ENCODE results near the gene SLC27A3. TPM values are rescaled to one million over a fixed set of nuclear protein-coding genes. Genes with fewer than 3 reads are reported as not detected.
"Not testable (repeated sequence)": the region's sequence is repeated elsewhere in the genome, so short reads cannot be mapped to it uniquely, and the experiment has no call there.

The SLC27A3 gene
- total RNA-seq, 2 donors from 2014 or later, result 24.1 to 27.9 TPM

GRCh38 chr1:153764310-153764709 lies 10.9 kb upstream of the SLC27A3 start:
- H3K4me1 ChIP-seq, result peaks cover 7% of the 10 kb centered on the region
- H3K27ac ChIP-seq, result peak overlapping the region; percentile 11
- no peak for TF ChIP-seq CTCF (IDR thresholded peaks at IDR 0.05)
- DNase-seq, result no peak
- H3K9ac ChIP-seq (ENCODE audit: low read depth in 2 of 2, low read length in 2 of 2), result no peak overlapping the region
- H3K9me3 ChIP-seq, result no peaks in the 10 kb centered on the region
- intact Hi-C loops (cut with DNase I), result no loop called here
- no peaks in the 10 kb centered on the region for H3K27me3 ChIP-seq
- H3K4me3 ChIP-seq, result no peak overlapping the region
- no peaks in the 10 kb centered on the region for H3K36me3 ChIP-seq

- H3K9me3 ChIP-seq; H3K36me3 ChIP-seq; H3K4me3 ChIP-seq; H3K27me3 ChIP-seq; DNase-seq; H3K4me1 ChIP-seq; H3K9ac ChIP-seq (ENCODE audit: low read depth in 2 of 2, low read length in 2 of 2); H3K27ac ChIP-seq; intact Hi-C loops (cut with DNase I): not testable (repeated sequence)
These were observed 8.5 kb upstream of the SLC27A3 start for GRCh38 chr1:153766663-153767062.

GRCh38 chr1:153767519-153767918 lies 7.7 kb upstream of the SLC27A3 start:
- DNase-seq, result no peak
- Histone ChIP-seq H3K27me3 (no peaks in the 10 kb centered on the region), H3K9me3 (no peaks in the 10 kb centered on the region), H3K36me3 (no peaks in the 10 kb centered on the region), H3K4me1 (peaks cover 7% of the 10 kb centered on the region), H3K9ac (ENCODE audit: low read depth in 2 of 2, low read length in 2 of 2) (no peak overlapping the region), H3K27ac (peak overlapping the region; percentile 44), H3K4me3 (no peak overlapping the region)
- intact Hi-C loops (cut with DNase I), result no loop called here
- TF ChIP-seq CTCF (IDR thresholded peaks at IDR 0.05), result no peak

- no peaks in the 10 kb centered on the region for H3K9me3 ChIP-seq
- H3K27me3 ChIP-seq, result no peaks in the 10 kb centered on the region
- H3K4me1 ChIP-seq, result peaks cover 7% of the 10 kb centered on the region
- intact Hi-C loops (cut with DNase I), result no loop called here
- H3K27ac ChIP-seq, result peak overlapping the region; percentile 44
- TF ChIP-seq CTCF (IDR thresholded peaks at IDR 0.05), result no peak
- DNase-seq, result peak; percentile 69
- no peaks in the 10 kb centered on the region for H3K36me3 ChIP-seq
- H3K4me3 ChIP-seq, result no peak overlapping the region
- H3K9ac ChIP-seq (ENCODE audit: low read depth in 2 of 2, low read length in 2 of 2), result no peak overlapping the region
These were observed 6.7 kb upstream of the SLC27A3 start for GRCh38 chr1:153768316-153769181.

GRCh38 chr1:153769221-153769620 lies 6.0 kb upstream of the SLC27A3 start:
- peaks cover 7% of the 10 kb centered on the region for H3K4me1 ChIP-seq
- no peak for DNase-seq
- H3K9me3 ChIP-seq, result no peaks in the 10 kb centered on the region
- H3K9ac ChIP-seq (ENCODE audit: low read depth in 2 of 2, low read length in 2 of 2), result no peak overlapping the region
- intact Hi-C loops (cut with DNase I), result no loop called here
- no peaks in the 10 kb centered on the region for H3K27me3 ChIP-seq
- H3K27ac ChIP-seq, result peak overlapping the region; percentile 44
- no peaks in the 10 kb centered on the region for H3K36me3 ChIP-seq
- no peak for TF ChIP-seq CTCF (IDR thresholded peaks at IDR 0.05)
- no peak overlapping the region for H3K4me3 ChIP-seq

- Histone ChIP-seq H3K9ac (ENCODE audit: low read depth in 2 of 2, low read length in 2 of 2) (no peak overlapping the region), H3K36me3 (no peaks in the 10 kb centered on the region), H3K27me3 (no peaks in the 10 kb centered on the region), H3K9me3 (no peaks in the 10 kb centered on the region), H3K4me1 (peaks cover 7% of the 10 kb centered on the region), H3K27ac (no peak overlapping the region), H3K4me3 (no peak overlapping the region)
- no peak for DNase-seq
- TF ChIP-seq CTCF (IDR thresholded peaks at IDR 0.05), result no peak
- intact Hi-C loops (cut with DNase I), result no loop called here
These were observed 4.4 kb upstream of the SLC27A3 start for GRCh38 chr1:153770797-153771196.

Data from colonic mucosa (tissue), 4 donors.